ENCODE results near the gene HOOK2. TPM values are rescaled to one million over a fixed set of nuclear protein-coding genes. Genes with fewer than 3 reads are reported as not detected.

Gene HOOK2
- total and polyA plus RNA-seq, 2 of the 13 experiments (the other 11 are each of a cell fraction or from before 2014, with no cell fraction given): 9.2 to 12.9 TPM

- TF ChIP-seq ZNF747 (CRISPR knock-in tag; IDR thresholded peaks at IDR 0.05; ENCODE audit: borderline replicate concordance): peak; percentile 85; the same call in 1 of the 2 replicates
- peak; percentile 69; the same call in 1 of the 2 replicates for TF ChIP-seq HOXA9 (CRISPR knock-in tag; IDR thresholded peaks at IDR 0.05; ENCODE audit: borderline replicate concordance)
- peak; percentile 88 for TF ChIP-seq ZNF441 (CRISPR knock-in tag; IDR thresholded peaks at IDR 0.05; ENCODE audit: borderline replicate concordance)
- TF ChIP-seq BCL3 (CRISPR knock-in tag; IDR thresholded peaks at IDR 0.05): peak; percentile 92
- no peak for TF ChIP-seq ZBTB1 (CRISPR knock-in tag; IDR thresholded peaks at IDR 0.05; ENCODE audit: borderline replicate concordance)
- TF ChIP-seq ZNF777 (CRISPR knock-in tag; IDR thresholded peaks at IDR 0.05): peak; percentile 82
- TF ChIP-seq, protein P1, sequence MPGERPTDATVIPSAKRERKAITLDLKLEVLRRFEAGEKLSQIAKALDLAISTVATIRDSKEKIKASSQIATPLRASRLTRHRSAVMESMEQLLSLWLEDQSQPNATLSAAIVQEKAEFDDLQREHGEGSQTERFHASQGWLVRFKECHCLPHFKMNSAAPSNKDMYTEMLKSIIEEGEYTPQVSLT (CRISPR knock-in tag; IDR thresholded peaks at IDR 0.05; ENCODE audit: borderline replicate concordance, low read depth): no peak; the same call in 1 of the 2 replicates
- TF ChIP-seq SOX5 (CRISPR knock-in tag; IDR thresholded peaks at IDR 0.05; ENCODE audit: borderline replicate concordance): 0 out of 2 replicates have a peak, but pooled peaks have one; percentile 47
- peak; percentile 74; the same call in 1 of the 2 replicates for TF ChIP-seq WIZ (CRISPR knock-in tag; IDR thresholded peaks at IDR 0.05)
- TF ChIP-seq RXRA (CRISPR knock-in tag; IDR thresholded peaks at IDR 0.05): peak; percentile 55
- TF ChIP-seq TFAP4 (IDR thresholded peaks at IDR 0.05; ENCODE audit: borderline replicate concordance, low read depth): peak; percentile 85
- TF ChIP-seq ESRRA (CRISPR knock-in tag; IDR thresholded peaks at IDR 0.05; ENCODE audit: low read depth): peak; percentile 31; the same call in 1 of the 2 replicates
- no peak for TF ChIP-seq TP53 (CRISPR knock-in tag; conservative IDR thresholded peaks at IDR 0.05)
- TF ChIP-seq ZKSCAN5 (CRISPR knock-in tag; IDR thresholded peaks at IDR 0.05): 0 out of 2 replicates have a peak, but pooled peaks have one; percentile 32
- TF ChIP-seq ETV5 (CRISPR knock-in tag; IDR thresholded peaks at IDR 0.05; ENCODE audit: borderline replicate concordance): peak; percentile 42; the same call in 1 of the 2 replicates
- TF ChIP-seq, protein P2, sequence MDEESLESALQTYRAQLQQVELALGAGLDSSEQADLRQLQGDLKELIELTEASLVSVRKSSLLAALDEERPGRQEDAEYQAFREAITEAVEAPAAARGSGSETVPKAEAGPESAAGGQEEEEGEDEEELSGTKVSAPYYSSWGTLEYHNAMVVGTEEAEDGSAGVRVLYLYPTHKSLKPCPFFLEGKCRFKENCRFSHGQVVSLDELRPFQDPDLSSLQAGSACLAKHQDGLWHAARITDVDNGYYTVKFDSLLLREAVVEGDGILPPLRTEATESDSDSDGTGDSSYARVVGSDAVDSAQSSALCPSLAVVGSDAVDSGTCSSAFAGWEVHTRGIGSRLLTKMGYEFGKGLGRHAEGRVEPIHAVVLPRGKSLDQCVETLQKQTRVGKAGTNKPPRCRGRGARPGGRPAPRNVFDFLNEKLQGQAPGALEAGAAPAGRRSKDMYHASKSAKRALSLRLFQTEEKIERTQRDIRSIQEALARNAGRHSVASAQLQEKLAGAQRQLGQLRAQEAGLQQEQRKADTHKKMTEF (CRISPR knock-in tag; IDR thresholded peaks at IDR 0.05): peak; percentile 92
- 0 out of 2 replicates have a peak, but pooled peaks have one; percentile 39 for TF ChIP-seq ZNF101 (CRISPR knock-in tag; IDR thresholded peaks at IDR 0.05; ENCODE audit: borderline replicate concordance, low read depth)
- peak; percentile 54 for TF ChIP-seq YEATS2 (CRISPR knock-in tag; IDR thresholded peaks at IDR 0.05; ENCODE audit: borderline replicate concordance)
- TF ChIP-seq, protein P3, sequence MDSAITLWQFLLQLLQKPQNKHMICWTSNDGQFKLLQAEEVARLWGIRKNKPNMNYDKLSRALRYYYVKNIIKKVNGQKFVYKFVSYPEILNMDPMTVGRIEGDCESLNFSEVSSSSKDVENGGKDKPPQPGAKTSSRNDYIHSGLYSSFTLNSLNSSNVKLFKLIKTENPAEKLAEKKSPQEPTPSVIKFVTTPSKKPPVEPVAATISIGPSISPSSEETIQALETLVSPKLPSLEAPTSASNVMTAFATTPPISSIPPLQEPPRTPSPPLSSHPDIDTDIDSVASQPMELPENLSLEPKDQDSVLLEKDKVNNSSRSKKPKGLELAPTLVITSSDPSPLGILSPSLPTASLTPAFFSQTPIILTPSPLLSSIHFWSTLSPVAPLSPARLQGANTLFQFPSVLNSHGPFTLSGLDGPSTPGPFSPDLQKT (CRISPR knock-in tag; IDR thresholded peaks at IDR 0.05; ENCODE audit: borderline replicate concordance): peak; percentile 83; the same call in 1 of the 2 replicates
Observed at GRCh38 chr19:12801466-12802266, 26.3 kb upstream of the HOOK2 start, which contains the start of the genes PRDX2 and THSD8 (continued).

Data from HepG2 (cell line).